ENCODE data around the gene IFT27.
"Not testable (repeated sequence)": the region's sequence is repeated elsewhere in the genome, so short reads cannot be mapped to it uniquely, and the experiment has no call there.

The IFT27 gene

GRCh38 chr22:36764641-36765040 lies 11.3 kb downstream of the IFT27 start:
- no peak for DNase-seq (ENCODE audit: low spot score)

GRCh38 chr22:36764060-36764459 lies 11.9 kb downstream of the IFT27 start:
- no peak for DNase-seq (ENCODE audit: low spot score)

- DNase-seq (ENCODE audit: low spot score): no peak
These were observed 12.3 kb downstream of the IFT27 start for GRCh38 chr22:36763576-36763975.

GRCh38 chr22:36762687-36763260 lies 13.1 kb downstream of the IFT27 start:
- DNase-seq (ENCODE audit: low spot score): no peak

- DNase-seq (ENCODE audit: low spot score): no peak
These were observed 14.2 kb downstream of the IFT27 start for GRCh38 chr22:36761553-36762240.

- DNase-seq (ENCODE audit: low spot score): no peak
These were observed 15.1 kb downstream of the IFT27 start for GRCh38 chr22:36760786-36761185.

- no peak for DNase-seq (ENCODE audit: low spot score)
These were observed 16.3 kb downstream of the IFT27 start for GRCh38 chr22:36759481-36760159.

- DNase-seq (ENCODE audit: low spot score): no peak
These were observed 17.1 kb downstream of the IFT27 start for GRCh38 chr22:36758792-36759271.

- peak; percentile 73 for DNase-seq (ENCODE audit: low spot score)
These were observed 18.2 kb downstream of the IFT27 start for GRCh38 chr22:36757668-36758211.

- no peak for DNase-seq (ENCODE audit: low spot score)
These were observed 18.9 kb downstream of the IFT27 start for GRCh38 chr22:36756746-36757655.

GRCh38 chr22:36756031-36756430 lies 19.9 kb downstream of the IFT27 start:
- DNase-seq (ENCODE audit: low spot score): no peak

GRCh38 chr22:36755316-36755715 lies 20.6 kb downstream of the IFT27 start:
- no peak for DNase-seq (ENCODE audit: low spot score)

GRCh38 chr22:36754881-36755280 lies 21.0 kb downstream of the IFT27 start:
- DNase-seq (ENCODE audit: low spot score): not testable (repeated sequence)

- no peak for DNase-seq (ENCODE audit: low spot score)
These were observed 22.0 kb downstream of the IFT27 start for GRCh38 chr22:36753916-36754315.

GRCh38 chr22:36753120-36753802 lies 22.7 kb downstream of the IFT27 start:
- no peak for DNase-seq (ENCODE audit: low spot score)

GRCh38 chr22:36746375-36746970 lies 29.4 kb downstream of the IFT27 start:
- no peak for DNase-seq (ENCODE audit: low spot score)

- DNase-seq (ENCODE audit: low spot score): no peak
These were observed 30.5 kb downstream of the IFT27 start for GRCh38 chr22:36745301-36745995.

- no peak for DNase-seq (ENCODE audit: low spot score)
These were observed 31.1 kb downstream of the IFT27 start for GRCh38 chr22:36744791-36745190.

- DNase-seq (ENCODE audit: low spot score): no peak
These were observed 31.5 kb downstream of the IFT27 start for GRCh38 chr22:36744413-36744765.
